Right kidney (tissue), 1 donor: ENCODE measurements around the gene PP2D1.
"Not testable (repeated sequence)": the region's sequence is repeated elsewhere in the genome, so short reads cannot be mapped to it uniquely, and the experiment has no call there.

ENCODE experiments used
- DNase-seq: peaks from one replicate; pipeline ENCODE4 v3.0.0-alpha.2; 2016

The PP2D1 gene

GRCh38 chr3:20040548-20041196, 28.6 kb upstream of the PP2D1 start:
- peak; percentile 85 for DNase-seq

GRCh38 chr3:20039765-20040547, 27.9 kb upstream of the PP2D1 start, which contains the start of gene KAT2B:
Gene KAT2B, plus strand, starts transcription at chr3:20040446. Its CDS starts 32 bp downstream, at chr3:20040478.
- peak; percentile 94 for DNase-seq

GRCh38 chr3:20039466-20039764, 27.4 kb upstream of the PP2D1 start:
- DNase-seq, result peak; percentile 26

- peak; percentile 51 for DNase-seq
Observed at GRCh38 chr3:20038699-20039465, 26.8 kb upstream of the PP2D1 start.

GRCh38 chr3:20037255-20037996, 25.4 kb upstream of the PP2D1 start:
- DNase-seq, result no peak

- no peak for DNase-seq
Observed at GRCh38 chr3:20035019-20035418, 23.0 kb upstream of the PP2D1 start.

GRCh38 chr3:20031939-20032338, 19.9 kb upstream of the PP2D1 start:
- not testable (repeated sequence) for DNase-seq

GRCh38 chr3:20028905-20029331, 16.9 kb upstream of the PP2D1 start:
- no peak for DNase-seq

GRCh38 chr3:20027136-20027535, 15.1 kb upstream of the PP2D1 start:
- no peak for DNase-seq

GRCh38 chr3:20023623-20024405, 11.8 kb upstream of the PP2D1 start:
- no peak for DNase-seq

- DNase-seq, result no peak
Observed at GRCh38 chr3:20022954-20023622, 11.0 kb upstream of the PP2D1 start.

GRCh38 chr3:20016076-20016475, 4.0 kb upstream of the PP2D1 start:
- DNase-seq, result not testable (repeated sequence)

- DNase-seq, result no peak
Observed at GRCh38 chr3:20015525-20015924, 3.5 kb upstream of the PP2D1 start.

- DNase-seq, result no peak
Observed at GRCh38 chr3:20013396-20013795, 1.3 kb upstream of the PP2D1 start.

GRCh38 chr3:20008646-20009045, 3.4 kb downstream of the PP2D1 start:
- DNase-seq, result no peak

- DNase-seq, result no peak
Observed at GRCh38 chr3:20007960-20008359, 4.1 kb downstream of the PP2D1 start.

- DNase-seq, result no peak
Observed at GRCh38 chr3:20001932-20002331, 10.1 kb downstream of the PP2D1 start.

- no peak for DNase-seq
Observed at GRCh38 chr3:19997502-19997901, 14.6 kb downstream of the PP2D1 start.

- DNase-seq, result no peak
Observed at GRCh38 chr3:19994796-19995195, 17.3 kb downstream of the PP2D1 start.

- not testable (repeated sequence) for DNase-seq
Observed at GRCh38 chr3:19988904-19989303, 23.2 kb downstream of the PP2D1 start.

- no peak for DNase-seq
Observed at GRCh38 chr3:19972054-19972453, 40.0 kb downstream of the PP2D1 start.
